Activated naive CD4-positive, alpha-beta T cell treated with anti-CD3 and anti-CD28 coated beads, Interleukin-2, amount 50 U/mL, for 72 hours (primary cell): ENCODE results near the gene DUS1L. TPM values are rescaled to one million over a fixed set of nuclear protein-coding genes. Genes with fewer than 3 reads are reported as not detected.

Experiments used
- ATAC-seq, 2 donors: fragments of 150-1000 bp; cut with Tn5 transposase; 2 replicates each; pipeline ENCODE4 v1.10.0; 2021; ENCODE audit warnings: mild to moderate bottlenecking in 2 of 2, moderate library complexity in 2 of 2
- DNase-seq, 2 donors: peaks; one replicate each; pipeline ENCODE4 v3.0.0; 2021 to 2022; ENCODE audit warnings: low spot score in 2 of 2
- H3K27ac Mint-ChIP-seq, 2 donors: one replicate each; pipeline ENCODE4 v1.8.0; 2022; ENCODE audit warnings: mild to moderate bottlenecking in 2 of 2, mixed read lengths in 2 of 2
- H3K36me3 Mint-ChIP-seq, 2 donors: one replicate each; pipeline ENCODE4 v1.8.0; 2022; ENCODE audit warnings: mixed read lengths in 2 of 2
- H3K9me3 Mint-ChIP-seq, 2 donors: one replicate each; pipeline ENCODE4 v1.8.0; 2022; ENCODE audit warnings: mixed read lengths in 2 of 2
- total RNA-seq, 2 donors: library from RNA; stranded (reverse); gene quantifications; one replicate each; pipeline ENCODE4 v1.2.3, GENCODE V29; 2022

The DUS1L gene
- total RNA-seq, 2 donors from 2014 or later = 86.2 to 103 TPM

- H3K27ac Mint-ChIP-seq = peak overlapping the region in 1 of 2 donors; percentile 57
- DNase-seq = no peak
- peak; percentile 63 to 71 for ATAC-seq
These were observed 389 bp downstream of the DUS1L start for GRCh38 chr17:82065193-82065637.

DNA sequence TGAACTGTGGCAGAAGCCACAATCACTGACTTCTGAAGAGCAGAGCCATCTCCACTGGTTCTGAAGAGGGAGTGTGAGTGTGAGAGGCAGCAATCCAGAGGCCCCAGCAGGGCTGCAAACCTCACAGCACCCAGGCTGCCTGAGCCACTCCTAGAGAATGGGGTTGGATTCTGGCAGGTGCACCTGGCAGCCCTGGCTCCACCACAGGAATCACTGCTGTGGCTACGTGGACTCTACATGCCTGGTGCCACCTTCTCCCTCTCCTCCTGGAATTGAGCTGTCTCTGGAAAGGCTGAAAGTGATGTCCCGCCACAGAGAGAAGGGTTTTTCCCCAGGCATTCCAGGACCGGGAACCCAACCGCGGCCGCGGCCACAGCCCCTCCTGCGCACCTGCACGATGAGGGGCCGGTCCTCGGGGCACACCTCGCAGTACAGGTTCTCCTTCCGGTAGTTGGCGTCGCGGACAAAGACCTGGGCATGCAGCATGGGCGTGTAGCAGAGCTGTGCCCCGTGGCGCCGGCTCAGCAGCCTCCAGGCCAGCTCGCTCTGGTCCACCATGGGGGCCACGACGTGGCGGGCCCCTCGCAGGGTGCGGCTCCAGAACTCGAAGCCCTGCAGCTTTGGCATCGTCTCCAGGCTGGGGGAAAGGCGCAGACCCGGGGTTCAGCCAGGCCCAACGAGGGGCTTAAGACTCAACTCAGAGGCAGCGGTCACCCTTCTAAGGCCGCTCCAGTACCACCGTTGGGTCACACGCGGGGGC is 991 bp downstream of the DUS1L start:
- ATAC-seq (no peak), DNase-seq (no peak)
- Mint-ChIP-seq H3K36me3 (peaks cover 0 to 4% of the 10 kb centered on the region in 2 donors), H3K9me3 (no peaks in the 10 kb centered on the region), H3K27ac (peak overlapping the region in 1 of 2 donors; percentile 57)

More at GRCh38 chr17:82065193-82065637, 389 bp downstream of the DUS1L start:
- H3K36me3 Mint-ChIP-seq = peaks cover 0 to 4% of the 10 kb centered on the region in 2 donors
- H3K9me3 Mint-ChIP-seq = no peaks in the 10 kb centered on the region

DNA sequence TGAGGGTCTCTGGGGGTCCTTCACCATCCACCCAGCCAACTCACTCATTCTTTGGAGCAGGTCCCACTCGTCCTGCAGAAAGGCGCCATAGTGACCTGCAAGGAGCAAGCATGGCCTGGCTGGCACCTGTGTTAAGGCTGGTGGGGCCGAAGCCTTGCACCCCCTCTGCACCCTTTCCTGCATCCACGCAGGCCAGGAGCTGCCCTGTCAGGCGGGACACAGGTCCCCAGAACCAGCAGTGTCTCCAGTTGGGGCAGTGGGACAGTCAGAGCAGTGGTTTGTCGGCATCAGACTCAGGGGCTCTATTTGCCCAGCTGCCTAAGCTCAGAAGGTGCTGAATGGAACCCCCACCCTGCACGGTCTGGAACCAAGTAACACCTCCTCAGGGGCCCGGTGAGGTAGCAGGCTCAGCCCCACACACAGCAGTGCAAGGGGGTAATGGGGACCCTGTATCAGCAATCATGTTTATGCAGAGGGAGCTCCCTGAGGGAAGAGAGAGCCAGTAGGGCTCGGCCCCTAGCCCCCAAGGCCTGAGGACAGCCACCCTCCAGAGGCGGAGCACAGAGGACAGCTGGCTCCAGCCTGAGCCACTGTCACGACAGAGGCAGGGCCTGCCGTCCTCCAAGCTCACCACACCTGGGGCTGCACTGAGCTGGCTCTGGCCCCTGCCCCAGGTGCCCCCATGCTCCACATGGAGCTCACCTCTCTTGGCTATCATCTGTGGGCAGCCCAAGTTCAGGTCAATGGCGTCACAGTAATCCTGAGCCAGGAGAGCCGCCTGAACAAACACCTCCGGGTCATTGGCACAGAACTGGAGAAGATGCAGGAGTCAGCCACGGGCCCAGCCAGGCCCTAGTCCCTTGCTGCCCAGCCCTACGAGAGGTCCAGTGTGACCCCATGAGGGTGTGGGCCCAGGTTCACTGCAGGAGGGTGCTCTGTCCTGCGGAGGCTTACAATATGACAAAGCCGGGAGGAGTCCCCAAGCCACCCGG is 1.9 kb downstream of the DUS1L start:
- Mint-ChIP-seq H3K27ac (peak overlapping the region in 1 of 2 donors; percentile 57), H3K36me3 (peaks cover 0 to 4% of the 10 kb centered on the region in 2 donors), H3K9me3 (no peaks in the 10 kb centered on the region)
- ATAC-seq (no peak), DNase-seq (no peak)

- DNase-seq (no peak), ATAC-seq (no peak)
- H3K36me3 Mint-ChIP-seq = peaks cover 0 to 4% of the 10 kb centered on the region in 2 donors
- H3K27ac Mint-ChIP-seq = no peak overlapping the region
- no peaks in the 10 kb centered on the region for H3K9me3 Mint-ChIP-seq
These were observed 2.6 kb downstream of the DUS1L start for GRCh38 chr17:82062984-82063368.

GRCh38 chr17:82062076-82062983 is 3.3 kb downstream of the DUS1L start:
- peaks cover 0 to 4% of the 10 kb centered on the region in 2 donors for H3K36me3 Mint-ChIP-seq

GRCh38 chr17:82061047-82061925 is 4.3 kb downstream of the DUS1L start:
- Mint-ChIP-seq H3K9me3 (no peaks in the 10 kb centered on the region), H3K27ac (peak overlapping the region in 1 of 2 donors; percentile 75), H3K36me3 (peaks cover 0 to 3% of the 10 kb centered on the region in 2 donors)
- ATAC-seq = no peak
- DNase-seq = no peak

More at GRCh38 chr17:82062076-82062983, 3.3 kb downstream of the DUS1L start:
- no peaks in the 10 kb centered on the region for H3K9me3 Mint-ChIP-seq
- ATAC-seq (no peak), DNase-seq (no peak)
- H3K27ac Mint-ChIP-seq = no peak overlapping the region

DNA sequence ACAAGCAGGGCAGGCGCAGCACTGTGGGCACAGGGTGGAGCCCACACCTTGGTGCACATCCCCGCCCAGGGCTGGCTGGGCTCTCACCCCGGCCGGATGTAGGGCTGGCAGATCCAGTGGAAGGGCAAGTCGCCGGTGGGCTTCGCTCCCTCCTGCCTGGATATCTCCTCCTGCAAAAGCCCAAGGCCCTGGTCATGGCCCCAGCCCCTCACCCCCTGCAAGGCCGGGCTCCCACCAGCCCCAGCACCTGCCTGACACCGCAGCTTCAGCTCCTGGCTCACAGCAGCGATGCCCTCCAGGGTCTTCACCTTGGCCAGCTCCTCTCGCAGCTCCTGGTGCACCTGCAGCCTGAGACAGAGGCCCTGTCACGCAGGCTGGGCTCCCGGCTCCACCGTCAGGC is 5.0 kb downstream of the DUS1L start:
- Mint-ChIP-seq H3K27ac (peak overlapping the region in 1 of 2 donors; percentile 75), H3K36me3 (no peaks in the 10 kb centered on the region), H3K9me3 (no peaks in the 10 kb centered on the region)
- ATAC-seq (no peak), DNase-seq (no peak)

DNA sequence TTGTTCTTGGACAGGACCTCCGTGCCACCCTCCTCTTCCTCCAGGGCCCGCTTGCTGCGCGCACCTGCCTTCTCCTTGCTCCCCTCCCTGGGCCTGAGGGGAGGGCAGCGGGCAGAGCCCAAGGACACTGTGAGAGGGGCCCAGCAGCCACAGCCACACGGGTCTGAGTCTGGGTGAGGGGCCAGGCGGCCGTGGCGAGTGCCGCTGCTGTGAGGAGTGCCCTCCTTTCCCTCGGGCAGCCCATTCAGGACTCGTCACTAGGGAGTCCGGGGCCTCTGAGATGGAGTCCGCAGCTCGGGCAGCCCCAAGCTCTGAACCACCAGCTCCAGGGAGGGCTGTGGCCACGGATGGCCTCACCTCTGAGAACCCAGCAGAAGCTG is 5.6 kb downstream of the DUS1L start:
- ATAC-seq (no peak), DNase-seq (no peak)
- H3K36me3 Mint-ChIP-seq = no peaks in the 10 kb centered on the region
- no peaks in the 10 kb centered on the region for H3K9me3 Mint-ChIP-seq
- peak overlapping the region in 1 of 2 donors; percentile 75 for H3K27ac Mint-ChIP-seq

DNA sequence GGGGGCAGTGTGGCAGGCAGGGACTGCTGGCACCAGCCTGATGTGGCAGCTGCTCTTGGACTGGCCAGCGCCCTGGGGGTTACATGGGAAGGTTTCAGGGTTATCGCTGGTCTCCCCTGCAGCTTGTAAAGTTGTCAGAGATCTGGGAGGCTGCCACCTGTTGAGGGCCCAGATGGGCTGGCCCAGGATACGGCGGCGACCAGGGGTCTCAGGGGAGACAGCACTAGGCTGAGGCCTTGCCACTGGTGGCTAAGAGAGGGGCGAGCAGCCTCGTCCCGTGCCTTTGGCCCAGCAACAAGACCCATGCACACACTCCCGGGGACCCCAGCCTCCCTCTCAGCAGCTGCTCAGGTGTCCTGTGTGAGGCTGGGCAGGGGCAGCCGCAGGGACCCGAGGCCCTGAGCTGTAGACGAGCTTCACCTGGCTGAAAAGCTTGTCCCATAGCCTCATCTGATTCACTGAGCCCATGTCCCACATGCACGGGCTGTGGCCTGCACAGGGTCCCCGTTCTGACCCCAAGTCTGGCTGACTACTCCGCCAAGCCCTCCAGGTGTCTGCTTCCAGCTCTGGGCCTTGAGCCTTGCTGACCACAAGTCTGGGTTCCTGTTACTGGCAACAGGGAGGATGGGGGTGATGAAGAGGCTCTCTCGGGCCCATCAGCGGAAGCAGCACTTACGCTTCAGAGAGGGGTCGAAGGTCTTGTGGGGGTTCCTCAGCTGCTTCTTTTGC is 6.2 kb downstream of the DUS1L start:
- Mint-ChIP-seq H3K36me3 (no peaks in the 10 kb centered on the region), H3K27ac (no peak overlapping the region), H3K9me3 (no peaks in the 10 kb centered on the region)
- DNase-seq (no peak), ATAC-seq (no peak)

DNA sequence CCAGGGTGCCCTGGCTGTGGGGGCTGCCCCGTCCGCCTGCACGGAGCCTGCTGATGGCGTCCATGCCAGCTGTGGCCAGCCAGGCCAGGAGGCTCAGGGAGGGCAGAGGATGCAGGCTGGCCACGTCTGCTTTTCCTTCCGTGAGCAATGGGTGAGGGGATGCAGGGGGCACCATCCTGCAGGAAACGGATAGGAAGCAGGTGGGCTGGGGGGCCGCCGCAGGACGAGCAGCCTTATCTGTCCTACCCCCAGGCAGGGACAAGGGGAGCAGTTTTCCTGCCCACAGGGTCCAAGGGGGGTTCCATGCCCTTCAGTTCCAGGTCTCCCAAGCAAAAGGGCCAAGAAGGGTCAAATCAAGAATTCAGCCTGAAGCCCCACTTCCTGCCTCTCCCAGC is 6.8 kb downstream of the DUS1L start:
- no peak for ATAC-seq
- no peaks in the 10 kb centered on the region for H3K36me3 Mint-ChIP-seq
- H3K9me3 Mint-ChIP-seq = no peaks in the 10 kb centered on the region
- H3K27ac Mint-ChIP-seq = no peak overlapping the region
- DNase-seq = no peak

DNA sequence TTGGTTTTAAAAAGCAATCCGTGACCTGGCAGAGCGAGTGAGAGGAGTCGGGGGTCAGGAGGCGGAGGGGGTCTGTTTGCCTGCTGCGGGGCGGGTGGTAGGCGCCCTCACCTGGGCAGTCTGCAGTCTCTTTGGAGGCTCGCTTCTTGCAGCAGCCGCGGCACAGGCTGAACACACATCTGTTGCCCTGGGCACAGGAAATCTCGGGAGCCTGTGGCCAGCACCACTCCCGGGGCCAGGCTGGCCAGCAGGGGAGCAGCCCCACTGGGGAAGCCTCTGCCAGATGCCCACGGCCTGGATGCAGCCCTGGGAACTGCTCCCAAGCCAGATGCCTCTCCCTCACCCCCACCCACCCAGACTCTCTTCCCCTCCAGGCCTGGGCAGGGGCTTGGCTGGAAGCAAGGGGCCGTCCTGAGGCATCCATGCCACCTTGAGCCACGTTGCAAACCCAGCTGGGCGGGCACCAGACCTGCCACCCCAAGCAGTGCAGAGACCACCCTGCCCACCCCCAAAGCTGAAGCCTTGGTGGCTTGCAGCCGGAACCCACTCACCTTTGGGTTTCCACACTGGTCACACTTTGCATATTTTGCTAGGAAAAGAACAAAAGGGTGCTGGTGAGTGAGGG is 7.3 kb downstream of the DUS1L start:
- Mint-ChIP-seq H3K36me3 (no peaks in the 10 kb centered on the region), H3K27ac (no peak overlapping the region), H3K9me3 (no peaks in the 10 kb centered on the region)
- DNase-seq (no peak), ATAC-seq (no peak)

- Mint-ChIP-seq H3K27ac (peak overlapping the region in 1 of 2 donors; percentile 15), H3K36me3 (no peaks in the 10 kb centered on the region), H3K9me3 (no peaks in the 10 kb centered on the region)
- ATAC-seq = no peak
- no peak for DNase-seq
These were observed 8.6 kb downstream of the DUS1L start for GRCh38 chr17:82056729-82057621.

DNA sequence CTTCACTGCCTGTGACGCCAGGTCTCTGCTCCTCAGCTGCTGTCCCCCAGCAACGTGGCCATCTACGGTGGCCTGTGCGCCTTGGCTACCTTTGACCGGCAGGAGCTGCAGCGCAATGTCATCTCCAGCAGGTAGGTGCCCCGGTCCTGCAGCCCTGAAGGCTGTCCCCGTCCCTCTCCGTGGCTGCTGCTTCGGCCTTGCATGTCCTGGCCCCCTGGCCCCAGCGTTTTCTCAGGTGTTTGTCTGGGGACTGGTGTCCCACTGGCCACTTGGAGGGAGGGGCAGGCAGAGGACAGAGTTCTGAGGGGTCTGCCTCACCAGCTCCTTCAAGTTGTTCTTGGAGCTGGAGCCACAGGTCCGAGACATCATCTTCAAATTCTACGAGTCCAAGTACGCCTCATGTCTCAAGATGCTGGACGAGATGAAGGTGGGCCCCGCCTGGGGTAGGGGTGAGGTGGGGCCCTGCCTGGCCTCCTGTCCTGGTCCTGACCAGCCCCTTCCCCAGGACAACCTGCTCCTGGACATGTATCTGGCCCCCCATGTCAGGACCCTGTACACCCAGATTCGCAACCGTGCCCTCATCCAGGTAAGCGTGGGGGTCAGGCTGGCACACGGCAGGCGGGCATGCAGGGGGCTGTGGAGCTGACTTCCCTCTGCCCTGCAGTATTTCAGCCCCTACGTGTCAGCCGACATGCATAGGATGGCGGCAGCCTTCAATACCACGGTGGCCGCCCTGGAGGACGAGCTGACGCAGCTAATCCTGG is 9.5 kb downstream of the DUS1L start:
- Mint-ChIP-seq H3K27ac (no peak overlapping the region), H3K36me3 (no peaks in the 10 kb centered on the region), H3K9me3 (no peaks in the 10 kb centered on the region)
- ATAC-seq = no peak
- no peak for DNase-seq
